ENCODE measurements around the gene AATF. TPM values are rescaled to one million over a fixed set of nuclear protein-coding genes. Genes with fewer than 3 reads are reported as not detected.

The AATF gene
- total and polyA plus RNA-seq, 9 donors = 28.5 to 73.6 (median 42.5) TPM

GRCh38 chr17:36999471-36999870 lies 50.7 kb downstream of the AATF start:
- intact Hi-C loops (cut with DNase I) = no loop called here
- WGBS, 3 donors = 96 to 98% (median 97%) methylated on average over 2 of the region's 2 CpGs
- TF ChIP-seq POLR2A (IDR thresholded peaks at IDR 0.05) = no peak
- TF ChIP-seq CTCF (IDR thresholded peaks at IDR 0.05) = no peak

GRCh38 chr17:37016780-37017179 lies 68.0 kb downstream of the AATF start:
- no peaks in the 10 kb centered on the region for H3K9me3 ChIP-seq
- WGBS, 3 donors = 75 to 82% (median 78%) methylated on average over 4 of the region's 4 CpGs
- H3K36me3 ChIP-seq = no peaks in the 10 kb centered on the region
- no peak overlapping the region for H3K4me3 ChIP-seq
- no peak for DNase-seq
- H3K27ac ChIP-seq = no peak overlapping the region
- TF ChIP-seq EP300 (IDR thresholded peaks at IDR 0.05) (no peak), POLR2A (IDR thresholded peaks at IDR 0.05) (no peak), CTCF (IDR thresholded peaks at IDR 0.05) (no peak)
- no peaks in the 10 kb centered on the region for H3K4me1 ChIP-seq (ENCODE audit: insufficient read depth)
- H3K27me3 ChIP-seq = no peaks in the 10 kb centered on the region
- intact Hi-C loops (cut with DNase I) = no loop called here

More at GRCh38 chr17:36999471-36999870, 50.7 kb downstream of the AATF start:
- no peaks in the 10 kb centered on the region for H3K9me3 ChIP-seq
- no peak overlapping the region for H3K27ac ChIP-seq
- H3K27me3 ChIP-seq = no peaks in the 10 kb centered on the region
- no peak overlapping the region for H3K4me3 ChIP-seq
- no peaks in the 10 kb centered on the region for H3K4me1 ChIP-seq (ENCODE audit: insufficient read depth)
- no peaks in the 10 kb centered on the region for H3K36me3 ChIP-seq
- no peak for DNase-seq

GRCh38 chr17:37017404-37017803 lies 68.7 kb downstream of the AATF start:
- Histone ChIP-seq H3K9me3 (no peaks in the 10 kb centered on the region), H3K4me1 (ENCODE audit: insufficient read depth) (no peaks in the 10 kb centered on the region), H3K4me3 (no peak overlapping the region), H3K27me3 (no peaks in the 10 kb centered on the region), H3K27ac (no peak overlapping the region), H3K36me3 (no peaks in the 10 kb centered on the region)
- intact Hi-C loops (cut with DNase I) = no loop called here
- TF ChIP-seq EP300 (IDR thresholded peaks at IDR 0.05) (no peak), CTCF (IDR thresholded peaks at IDR 0.05) (no peak), POLR2A (IDR thresholded peaks at IDR 0.05) (no peak)
- 54 to 79% (median 77%) methylated on average over 1 of the region's 1 CpG for WGBS, 3 donors
- DNase-seq = no peak

- no peak for TF ChIP-seq CTCF (IDR thresholded peaks at IDR 0.05)
- no peak for TF ChIP-seq EP300 (IDR thresholded peaks at IDR 0.05)
- no peak for TF ChIP-seq POLR2A (IDR thresholded peaks at IDR 0.05)
- Histone ChIP-seq H3K4me3 (no peak overlapping the region), H3K27me3 (no peaks in the 10 kb centered on the region), H3K4me1 (ENCODE audit: insufficient read depth) (no peaks in the 10 kb centered on the region), H3K9me3 (no peaks in the 10 kb centered on the region), H3K27ac (no peak overlapping the region), H3K36me3 (no peaks in the 10 kb centered on the region)
- no peak for DNase-seq
- intact Hi-C loops (cut with DNase I) = no loop called here
- WGBS, 3 donors = 90 to 92% (median 91%) methylated on average over 3 of the region's 3 CpGs
Measured at GRCh38 chr17:37019117-37019740, 70.5 kb downstream of the AATF start.

Measured in ovary (tissue), 9 donors.